Superior temporal gyrus (tissue), 1 donor: ENCODE measurements around the gene FAM184A.
"Not testable (repeated sequence)": the region's sequence is repeated elsewhere in the genome, so short reads cannot be mapped to it uniquely, and the experiment has no call there.

Experiments
- DNase-seq: peaks from one replicate; pipeline ENCODE4 v3.0.0-alpha.2; 2016; ENCODE audit errors: extremely low spot score

FAM184A gene

GRCh38 chr6:119100115-119100514 lies 21.7 kb upstream of the FAM184A start:
- no peak for DNase-seq

- DNase-seq, result not testable (repeated sequence)
These were observed 19.4 kb upstream of the FAM184A start for GRCh38 chr6:119097815-119098361.

DNA sequence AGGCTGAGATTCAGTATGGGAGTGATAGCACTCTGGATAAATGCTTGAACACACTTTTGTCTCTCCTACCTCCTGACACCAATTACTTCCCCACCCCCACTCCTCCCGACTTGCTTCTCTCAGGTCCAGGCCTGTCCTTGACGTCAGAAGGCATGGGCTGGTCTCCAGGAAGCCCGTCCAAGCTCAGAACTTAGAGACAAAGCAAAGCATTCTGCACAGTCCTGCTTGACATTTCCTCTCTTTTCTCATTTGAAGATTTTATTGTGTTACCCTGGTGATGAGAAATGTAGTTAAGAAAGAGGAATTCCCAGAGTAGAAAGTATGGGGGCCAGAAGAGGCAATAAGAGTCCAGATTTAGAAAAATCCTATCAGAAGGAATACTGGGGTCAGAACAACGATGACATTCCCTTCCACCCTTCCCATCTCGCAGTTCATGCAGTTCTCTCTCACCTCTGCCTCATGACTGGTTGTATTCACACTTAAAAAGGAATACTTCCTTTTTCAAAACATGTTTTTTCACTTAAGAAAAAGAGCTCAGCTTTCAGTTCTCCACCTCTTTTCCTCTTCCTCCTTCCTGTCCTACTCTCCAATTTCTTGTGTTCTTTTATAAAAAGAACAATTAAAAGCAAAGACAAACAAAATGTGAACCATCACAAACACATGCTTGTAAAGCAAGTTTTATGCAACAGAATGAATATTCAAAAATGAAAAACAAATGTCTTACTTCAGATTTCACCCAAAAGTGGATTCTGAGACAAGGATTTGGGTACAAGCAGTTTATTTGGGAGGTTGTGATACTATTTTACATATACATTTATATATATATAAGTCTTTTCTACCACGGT lies 18.5 kb upstream of the FAM184A start:
- peak; percentile 40 for DNase-seq

DNA sequence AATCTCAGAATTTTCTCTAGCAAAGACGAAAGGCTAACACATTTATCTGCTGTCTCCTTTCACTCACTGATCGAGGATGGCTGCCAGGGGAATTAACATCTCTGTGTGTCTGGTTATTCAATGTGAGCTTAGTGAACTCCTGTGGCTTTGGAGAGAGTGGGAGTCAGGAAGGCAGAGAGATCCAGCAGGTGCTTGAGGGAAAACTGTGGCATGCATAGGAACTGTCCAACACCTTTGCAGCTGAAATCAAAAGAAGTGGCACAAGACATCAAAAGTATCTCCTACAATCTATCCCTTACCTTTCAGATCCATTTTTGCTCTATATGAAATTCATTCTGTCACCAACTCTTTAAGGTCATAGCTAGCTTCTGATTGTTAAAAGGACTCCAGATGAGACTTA lies 11.8 kb upstream of the FAM184A start:
- no peak for DNase-seq

DNA sequence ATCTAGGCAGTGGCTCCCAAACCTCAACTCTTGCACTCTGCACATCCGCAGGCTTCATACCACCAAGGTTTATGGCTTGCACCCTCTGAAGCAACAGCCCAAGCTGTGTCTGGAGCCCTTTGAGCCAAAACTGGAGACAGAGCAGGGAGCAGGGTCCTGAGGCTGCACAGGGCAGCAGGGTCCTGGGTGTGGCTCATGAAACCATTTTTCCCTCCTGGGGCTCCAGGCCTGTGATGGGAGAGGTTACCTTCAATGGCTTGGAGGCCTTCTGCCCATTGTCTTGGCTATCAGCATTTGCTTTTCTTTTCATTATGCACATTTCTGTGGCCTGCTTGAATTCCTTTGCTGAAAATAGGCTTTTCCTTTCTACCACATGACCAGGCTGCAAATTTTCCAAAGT lies 6.3 kb upstream of the FAM184A start:
- DNase-seq, result no peak

- DNase-seq, result no peak
These were observed 4.5 kb upstream of the FAM184A start for GRCh38 chr6:119083007-119083406.

- peak; percentile 51 for DNase-seq
These were observed 882 bp upstream of the FAM184A start for GRCh38 chr6:119079283-119079809.

- DNase-seq, result no peak
These were observed 655 bp downstream of the FAM184A start for GRCh38 chr6:119077643-119078375.

GRCh38 chr6:119077391-119077642 lies 1.1 kb downstream of the FAM184A start:
- DNase-seq, result peak; percentile 60

- peak; percentile 63 for DNase-seq
These were observed 1.7 kb downstream of the FAM184A start for GRCh38 chr6:119076576-119077390.

DNA sequence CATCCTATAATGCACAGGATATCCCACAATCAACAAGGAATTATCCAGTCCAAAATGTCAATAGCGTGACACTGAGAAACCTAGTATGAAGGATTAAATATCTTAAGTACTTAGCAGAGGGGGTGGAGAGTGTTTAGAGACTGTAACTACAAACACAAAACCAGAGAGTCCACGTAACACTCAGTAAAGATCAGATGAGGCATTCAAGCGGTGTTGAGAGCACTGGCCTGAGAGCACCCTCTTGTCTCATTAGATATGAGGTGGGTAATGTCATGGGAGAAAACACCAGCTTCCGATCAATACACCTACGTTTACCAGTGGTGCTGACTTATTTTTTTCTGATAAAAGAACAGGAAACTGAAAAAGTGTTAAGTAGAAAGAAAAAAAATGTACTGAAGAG lies 2.3 kb downstream of the FAM184A start:
- DNase-seq, result no peak

- DNase-seq, result no peak
These were observed 3.1 kb downstream of the FAM184A start for GRCh38 chr6:119075200-119075981.

DNA sequence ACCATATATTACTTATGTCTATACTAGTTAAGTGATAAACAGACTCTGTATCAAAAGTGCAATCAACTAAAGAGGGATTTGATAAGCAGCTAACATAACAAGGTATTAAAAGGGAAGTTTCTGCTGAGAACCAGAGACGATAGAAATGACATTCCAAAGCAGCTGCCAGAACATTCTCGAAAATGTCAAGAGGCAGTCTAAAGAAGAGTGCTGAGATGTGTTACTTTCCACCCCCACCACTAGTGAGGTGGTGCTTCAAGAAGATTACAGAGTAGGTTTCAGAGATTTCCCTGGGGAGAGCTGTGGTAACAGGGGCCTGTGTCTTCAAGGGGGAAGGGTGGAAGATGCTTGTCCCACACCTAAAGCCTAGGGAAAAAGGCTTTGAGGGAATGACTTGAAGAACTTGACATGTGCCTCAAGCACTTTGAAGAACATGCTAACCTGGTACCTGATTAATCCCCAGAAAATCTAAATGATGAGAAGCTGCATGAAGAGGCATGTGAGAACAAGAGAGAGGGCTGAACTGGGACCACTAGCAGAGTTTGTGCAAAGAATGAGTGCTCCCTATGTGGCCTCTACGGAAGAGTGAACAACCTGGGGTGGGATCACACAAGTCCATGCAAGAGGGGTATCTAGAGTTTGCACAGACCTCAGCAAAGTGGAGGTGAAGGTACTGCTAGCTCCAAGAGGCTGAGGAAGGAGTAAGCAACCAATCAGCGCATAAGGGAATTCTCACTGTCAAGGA lies 5.0 kb downstream of the FAM184A start:
- DNase-seq, result peak; percentile 36

GRCh38 chr6:119071576-119071975 lies 6.9 kb downstream of the FAM184A start:
- DNase-seq, result no peak

DNA sequence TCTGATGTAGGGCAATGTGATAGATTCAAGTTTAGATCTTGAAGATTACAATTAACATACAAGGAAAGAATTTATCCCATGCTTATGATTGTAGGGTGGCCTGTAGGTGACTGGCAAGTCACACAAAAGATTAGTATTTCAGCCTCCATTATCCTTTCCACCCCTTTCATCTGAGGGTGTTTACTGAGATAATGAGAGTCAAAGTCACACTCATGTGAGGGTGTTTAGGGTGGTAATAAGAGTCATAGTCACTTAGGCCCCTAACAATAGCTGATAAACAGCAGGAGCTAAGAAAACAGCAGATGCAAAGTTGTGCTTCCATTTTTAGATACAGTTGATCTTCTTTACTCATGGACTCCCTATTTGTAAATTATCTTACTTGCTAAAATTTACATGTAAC lies 11.4 kb downstream of the FAM184A start:
- DNase-seq, result no peak

DNA sequence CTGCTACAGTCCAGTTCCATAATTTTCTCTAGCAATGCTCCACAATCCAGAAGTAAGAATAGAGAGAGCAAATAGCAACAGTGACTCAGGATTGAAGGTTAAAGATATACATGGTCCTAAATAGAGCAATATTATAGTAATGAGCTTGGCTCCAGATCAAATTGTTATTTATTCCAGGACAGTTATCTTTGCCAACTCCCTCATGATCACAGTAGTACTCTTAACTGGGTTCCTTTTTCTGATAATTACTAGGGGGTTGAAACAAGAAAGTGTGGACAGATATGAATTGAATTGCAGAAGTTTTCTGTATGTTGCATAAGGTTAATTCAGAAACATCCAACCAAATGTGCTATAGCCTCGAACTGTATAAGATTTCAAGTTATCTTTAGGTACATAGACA lies 11.9 kb downstream of the FAM184A start:
- DNase-seq, result no peak

- DNase-seq, result no peak
These were observed 12.5 kb downstream of the FAM184A start for GRCh38 chr6:119065955-119066354.

GRCh38 chr6:119065382-119065781 lies 13.1 kb downstream of the FAM184A start:
- no peak for DNase-seq

- no peak for DNase-seq
These were observed 15.0 kb downstream of the FAM184A start for GRCh38 chr6:119063491-119063890.

- no peak for DNase-seq
These were observed 17.2 kb downstream of the FAM184A start for GRCh38 chr6:119061215-119061614.
